DMS153 treated with DMSO at 0.1 percent for 48 hours (cell line): ENCODE results near the gene CLHC1.
A peak's percentile ranks its signal among the peaks of the same experiment; 100 is the strongest.
"Not testable (repeated sequence)": the region's sequence is repeated elsewhere in the genome, so short reads cannot be mapped to it uniquely, and the experiment has no call there.

ENCODE experiments used
- DNase-seq: peaks from one replicate; lab custom pipeline; 2025; ENCODE audit not compliant: unreplicated experiment; lab: John Stamatoyannopoulos, UW

Gene CLHC1

GRCh38 chr2:55154525-55155030, 77.5 kb downstream of the CLHC1 start:
- DNase-seq: no peak

DNA sequence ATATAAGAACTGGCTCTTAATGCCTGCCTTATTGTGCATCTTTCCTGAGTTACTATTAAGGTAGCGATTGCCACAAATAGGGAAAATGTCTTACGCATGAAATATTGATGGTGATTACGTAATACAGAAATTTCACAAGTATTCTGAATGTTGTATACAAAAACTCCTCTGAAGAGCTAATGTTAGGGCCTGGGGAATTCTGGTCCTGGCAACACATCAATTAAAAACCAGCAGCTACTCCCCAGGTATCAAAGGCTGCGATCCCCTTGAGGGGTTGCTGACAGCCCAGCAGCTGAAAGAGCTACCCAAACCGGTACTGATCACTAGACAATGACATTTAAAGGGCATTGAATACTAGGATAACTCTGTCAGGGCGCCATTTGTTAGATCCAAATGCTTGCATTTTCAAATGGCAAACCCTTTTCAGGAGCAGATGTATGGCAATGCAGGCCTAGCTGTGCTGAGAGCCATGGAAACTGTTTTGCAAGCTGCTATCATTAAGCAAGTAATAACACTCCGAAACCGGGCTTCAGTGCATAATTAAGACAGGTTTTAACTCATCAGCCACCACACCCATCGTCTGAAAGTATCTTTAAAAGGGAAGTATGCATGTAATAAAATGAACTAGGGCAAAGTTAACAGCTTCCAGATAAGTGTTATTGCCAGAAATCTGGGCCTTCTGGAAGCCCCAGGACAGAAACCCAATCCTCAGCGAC, 78.4 kb downstream of the CLHC1 start:
- DNase-seq: no peak

GRCh38 chr2:55152475-55153412, 79.3 kb downstream of the CLHC1 start:
- DNase-seq: no peak

DNA sequence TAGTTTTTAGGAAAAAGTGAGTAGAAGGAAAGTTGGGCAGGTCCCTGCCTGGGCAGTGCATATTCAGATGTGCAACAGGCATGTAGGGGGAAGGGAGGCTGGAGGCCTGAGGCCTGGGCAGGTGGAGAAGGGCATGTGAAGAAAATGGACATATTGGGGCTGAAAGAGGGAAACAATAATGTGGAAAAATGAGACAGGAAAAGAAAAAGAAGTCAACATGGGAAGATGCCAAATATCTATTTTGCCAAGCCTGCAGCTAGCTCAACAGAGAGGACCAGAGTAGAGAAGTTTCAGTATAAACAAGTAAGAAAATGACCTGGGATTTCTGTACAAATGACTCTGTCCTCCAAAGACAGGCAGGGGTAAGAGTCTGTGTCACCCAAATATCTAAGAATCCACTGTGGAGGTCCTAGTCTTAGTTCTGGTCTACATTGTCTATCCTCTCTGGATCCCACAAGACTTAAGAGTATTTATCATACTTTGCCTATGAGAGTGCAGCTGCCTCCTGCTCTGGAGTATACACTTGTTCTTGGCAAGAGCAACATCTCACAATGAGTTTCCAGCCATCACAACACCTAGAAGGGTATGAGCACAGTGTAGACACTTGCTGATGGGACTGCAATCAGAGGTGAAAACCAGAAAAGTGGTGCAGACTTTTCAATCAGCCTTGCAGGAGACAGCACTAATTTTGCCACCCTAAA, 80.2 kb downstream of the CLHC1 start:
- DNase-seq: no peak

DNA sequence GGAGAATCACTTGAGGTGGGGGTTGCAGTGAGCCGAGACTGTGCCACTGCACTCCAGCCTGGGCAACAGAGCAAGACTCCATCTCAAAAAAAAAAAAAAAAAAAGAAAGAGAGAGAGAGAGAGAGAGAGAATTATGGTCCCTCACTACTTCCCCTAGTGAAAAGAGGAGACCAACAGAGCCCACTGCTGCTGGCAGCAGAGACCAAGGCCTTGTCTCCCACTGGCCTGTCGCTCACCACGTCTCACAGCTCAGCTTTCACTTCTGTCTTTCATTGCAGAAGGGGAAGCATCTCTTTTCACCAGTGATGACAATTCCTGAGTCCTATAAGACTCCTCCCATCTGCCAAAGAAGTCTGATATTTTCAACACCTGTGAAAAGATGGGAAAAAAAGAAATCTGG, 81.3 kb downstream of the CLHC1 start:
- no peak for DNase-seq

DNA sequence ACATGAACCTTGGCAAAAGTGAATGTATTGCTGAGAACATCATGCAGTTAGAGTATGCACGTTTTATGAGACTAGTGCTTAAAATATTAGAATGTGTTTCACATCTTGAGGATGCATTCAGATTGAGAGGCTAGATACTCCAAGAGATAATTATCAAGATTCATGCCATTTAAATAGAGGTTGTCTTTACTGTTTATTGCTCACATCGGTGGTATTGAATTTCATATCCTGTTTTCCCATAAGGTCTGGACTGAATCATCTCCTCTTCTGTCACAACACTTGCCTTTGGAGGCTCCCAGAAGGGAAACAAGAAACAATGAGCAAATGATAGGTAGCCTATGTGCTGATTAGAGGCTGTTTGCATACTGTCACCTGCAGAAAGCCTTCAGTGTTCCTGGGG, 83.8 kb downstream of the CLHC1 start:
- DNase-seq: peak; percentile 52

DNA sequence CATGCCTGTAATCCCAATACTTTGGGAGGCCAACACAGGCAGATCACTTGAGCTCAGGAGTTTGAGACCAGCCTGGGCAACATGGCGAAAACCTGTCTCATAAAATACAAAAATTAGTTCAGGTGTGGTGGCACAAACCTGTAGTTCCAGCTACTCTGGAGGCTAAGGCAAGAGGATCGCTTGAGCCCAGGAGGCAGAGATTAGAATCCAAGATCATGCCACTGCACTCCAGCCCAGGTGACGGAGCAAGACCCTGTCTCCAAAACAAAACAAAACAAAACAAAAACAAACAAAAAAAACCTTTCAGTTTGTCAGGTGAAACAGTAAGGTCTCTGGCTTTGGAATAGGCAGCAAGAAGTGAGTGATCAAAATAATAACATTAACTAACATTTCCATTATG, 84.6 kb downstream of the CLHC1 start:
- no peak for DNase-seq

DNA sequence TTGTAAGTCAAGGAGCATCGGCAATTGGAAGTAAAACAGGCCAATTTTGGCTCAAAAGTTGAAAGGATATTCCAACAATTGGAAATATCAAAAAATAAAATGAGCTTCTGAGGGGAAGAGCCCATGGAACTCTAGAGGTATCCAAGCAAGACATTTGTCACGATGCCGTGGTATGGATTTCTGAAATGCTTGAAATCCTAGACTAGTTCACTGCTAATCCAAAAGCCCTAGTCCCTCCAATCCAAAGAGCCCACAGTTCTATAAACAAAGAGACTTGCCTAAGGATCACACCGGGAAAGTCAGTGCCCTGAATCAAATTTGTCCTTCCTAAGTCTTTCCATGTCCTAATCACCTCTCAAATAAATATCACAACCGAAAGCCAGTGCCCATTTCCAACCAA, 85.1 kb downstream of the CLHC1 start:
- no peak for DNase-seq

GRCh38 chr2:55146263-55146662, 85.8 kb downstream of the CLHC1 start:
- no peak for DNase-seq

- no peak for DNase-seq
These were observed 86.9 kb downstream of the CLHC1 start for GRCh38 chr2:55144922-55145820.

DNA sequence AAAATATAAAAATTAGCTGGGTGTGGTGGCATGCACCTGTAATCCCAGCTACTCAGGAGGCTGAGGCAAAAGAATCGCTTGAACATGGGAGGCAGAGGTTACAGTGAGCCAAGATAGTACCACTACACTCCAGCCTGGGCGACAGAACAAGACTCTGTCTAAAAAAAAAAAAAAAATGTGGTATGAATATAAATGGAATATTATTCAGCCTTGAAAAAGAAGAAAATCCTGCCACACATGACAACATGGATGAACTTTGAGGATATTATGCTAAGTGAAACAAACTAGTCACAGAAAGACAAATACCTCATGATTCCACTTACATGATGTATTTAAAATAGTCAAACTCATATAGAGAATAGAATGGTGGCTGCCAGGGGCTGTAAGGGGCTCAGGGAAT, 88.4 kb downstream of the CLHC1 start:
- not testable (repeated sequence) for DNase-seq

- no peak for DNase-seq
These were observed 89.6 kb downstream of the CLHC1 start for GRCh38 chr2:55142518-55142917.

GRCh38 chr2:55141572-55142413, 90.3 kb downstream of the CLHC1 start:
- no peak for DNase-seq

- DNase-seq: no peak
These were observed 91.5 kb downstream of the CLHC1 start for GRCh38 chr2:55140316-55141219.

DNA sequence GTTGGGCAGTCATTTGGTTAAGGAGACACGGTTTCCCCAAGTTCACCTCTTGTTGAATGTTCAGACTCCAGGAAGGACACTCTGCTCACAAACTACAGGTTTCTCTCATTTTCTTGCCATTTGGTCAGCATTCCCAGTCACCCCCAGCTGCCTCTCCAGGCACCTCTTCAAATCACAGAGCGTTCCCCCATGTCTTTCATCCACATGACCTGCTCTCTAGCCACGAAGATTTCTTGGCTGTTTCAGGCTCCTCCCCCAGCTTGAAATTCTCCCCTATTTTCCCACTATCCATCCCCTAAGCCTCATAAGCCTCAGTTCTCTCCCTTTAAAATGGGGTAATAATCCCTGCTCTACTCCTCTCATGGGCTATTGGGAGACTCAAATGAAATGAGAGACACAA, 92.8 kb downstream of the CLHC1 start:
- no peak for DNase-seq

GRCh38 chr2:55138882-55139229, 93.2 kb downstream of the CLHC1 start:
- DNase-seq: no peak

DNA sequence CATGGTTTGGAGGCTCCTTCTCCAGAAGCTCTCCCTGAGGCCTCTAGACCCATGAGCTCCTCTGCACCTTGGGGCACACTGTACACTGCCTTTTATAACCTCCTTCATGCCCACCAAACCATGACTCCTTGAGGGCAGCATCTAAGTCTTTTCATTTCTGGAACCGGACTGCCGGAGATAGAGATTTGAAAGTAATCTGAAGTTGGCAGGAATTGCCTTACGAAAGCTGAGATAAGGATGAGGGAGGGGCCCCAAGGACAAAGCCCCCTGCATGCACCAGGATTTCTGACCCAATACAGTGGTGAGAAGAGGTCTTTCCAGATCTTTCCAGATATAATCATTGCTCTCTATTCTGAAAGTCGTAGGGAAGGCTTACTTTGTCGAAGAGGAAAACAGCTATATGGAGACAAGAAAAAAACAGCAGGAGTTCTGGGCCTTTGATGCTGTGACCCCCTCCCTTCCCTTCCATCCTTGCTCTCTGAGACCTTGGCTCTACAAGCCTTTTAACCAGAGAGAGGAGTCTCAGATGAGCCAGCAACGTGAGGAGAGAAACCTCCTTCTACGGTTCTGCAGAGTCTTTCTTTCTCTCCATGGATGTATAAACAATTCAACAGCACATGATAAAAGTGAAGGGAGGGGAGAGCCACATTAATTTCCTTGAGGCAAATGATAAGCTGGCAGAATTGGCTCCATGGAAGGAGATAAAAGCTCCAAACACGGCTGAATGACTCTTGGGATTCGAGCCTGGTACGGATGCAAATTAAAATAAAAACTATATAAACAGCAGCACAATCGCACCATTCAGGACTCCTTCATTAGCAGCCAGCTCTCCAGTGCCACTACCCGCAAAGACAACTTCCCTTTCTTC, 93.8 kb downstream of the CLHC1 start:
- DNase-seq: no peak
